WERI-Rb-1 (cell line): Measurements from ENCODE around the gene SLC51A.

Source experiments
- DNase-seq: peaks from one replicate; pipeline ENCODE4 v3.0.0-alpha.2; 2020
- H3K27ac ChIP-seq: fragments of 250-450 bp; sonication (Bioruptor Pico); 2 replicates; pipeline ENCODE4 v1.5.1; 2020; ENCODE audit warnings: mild to moderate bottlenecking, moderate library complexity
- H3K27me3 ChIP-seq: fragments of 250-450 bp; sonication (Bioruptor Pico); 2 replicates; pipeline ENCODE4 v1.5.1; 2021; ENCODE audit warnings: mild to moderate bottlenecking, low read depth, moderate library complexity; ENCODE audit not compliant: insufficient read depth, severe bottlenecking
- H3K36me3 ChIP-seq: fragments of 250-450 bp; sonication (Bioruptor Pico); 2 replicates; pipeline ENCODE4 v1.5.1; 2020; ENCODE audit warnings: mild to moderate bottlenecking, moderate library complexity
- H3K4me3 ChIP-seq: 2 replicates; pipeline ENCODE4 v1.5.1; 2011; ENCODE audit warnings: low read depth, mild to moderate bottlenecking, control low read depth, low read length
- H3K9me3 ChIP-seq: fragments of 250-450 bp; sonication (Bioruptor Pico); 2 replicates; pipeline ENCODE4 v1.5.1; 2021; ENCODE audit warnings: mild to moderate bottlenecking, moderate library complexity; ENCODE audit not compliant: severe bottlenecking
- CTCF ChIP-seq: IDR thresholded peaks from 2 replicates; pipeline ENCODE4 v1.5.1; 2011; ENCODE audit warnings: low read depth, mild to moderate bottlenecking, control low read depth, inconsistent platforms, low read length

Gene SLC51A

GRCh38 chr3:196218155-196218712 lies 1.9 kb downstream of the SLC51A start:
- no peak for DNase-seq
- H3K4me3 ChIP-seq = no peak overlapping the region
- H3K27ac ChIP-seq = no peak overlapping the region
- no peaks in the 10 kb centered on the region for H3K9me3 ChIP-seq
- H3K27me3 ChIP-seq = no peaks in the 10 kb centered on the region
- no peak for TF ChIP-seq CTCF
- H3K36me3 ChIP-seq = no peaks in the 10 kb centered on the region

GRCh38 chr3:196219194-196219969 lies 3.0 kb downstream of the SLC51A start:
- Histone ChIP-seq H3K4me3 (no peak overlapping the region), H3K27ac (no peak overlapping the region), H3K9me3 (no peaks in the 10 kb centered on the region), H3K27me3 (no peaks in the 10 kb centered on the region), H3K36me3 (no peaks in the 10 kb centered on the region)
- no peak for TF ChIP-seq CTCF
- DNase-seq = no peak

- no peak overlapping the region for H3K4me3 ChIP-seq
- no peaks in the 10 kb centered on the region for H3K36me3 ChIP-seq
- no peak for DNase-seq
- no peak overlapping the region for H3K27ac ChIP-seq
- H3K27me3 ChIP-seq = no peaks in the 10 kb centered on the region
- no peaks in the 10 kb centered on the region for H3K9me3 ChIP-seq
- no peak for TF ChIP-seq CTCF
Measured at GRCh38 chr3:196219970-196220311, 3.6 kb downstream of the SLC51A start.

- no peaks in the 10 kb centered on the region for H3K27me3 ChIP-seq
- no peak for TF ChIP-seq CTCF
- H3K9me3 ChIP-seq = no peaks in the 10 kb centered on the region
- no peak for DNase-seq
- H3K27ac ChIP-seq = no peak overlapping the region
- no peaks in the 10 kb centered on the region for H3K36me3 ChIP-seq
- no peak overlapping the region for H3K4me3 ChIP-seq
Measured at GRCh38 chr3:196220587-196220986, 4.3 kb downstream of the SLC51A start.

GRCh38 chr3:196220991-196221390 lies 4.7 kb downstream of the SLC51A start:
- Histone ChIP-seq H3K36me3 (no peaks in the 10 kb centered on the region), H3K4me3 (no peak overlapping the region), H3K27ac (no peak overlapping the region), H3K27me3 (no peaks in the 10 kb centered on the region), H3K9me3 (no peaks in the 10 kb centered on the region)
- TF ChIP-seq CTCF = no peak
- DNase-seq = no peak
